Endodermal cell (in vitro differentiated cells): ENCODE measurements around the gene LMX1B. TPM values are rescaled to one million over a fixed set of nuclear protein-coding genes. Genes with fewer than 3 reads are reported as not detected.

ENCODE experiments used
- DNase-seq: peaks from one replicate; pipeline ENCODE4 v3.0.0-alpha.2; 2017
- H3K27ac ChIP-seq: 2 replicates; pipeline ENCODE4 v1.5.1; 2013; ENCODE audit warnings: mild to moderate bottlenecking, low read depth, low read length, moderate library complexity
- H3K27me3 ChIP-seq: 2 replicates; pipeline ENCODE4 v1.6.1; 2013; ENCODE audit warnings: mild to moderate bottlenecking, low read length, moderate library complexity; ENCODE audit not compliant: insufficient read depth, control insufficient read depth, poor library complexity, severe bottlenecking
- H3K36me3 ChIP-seq: 2 replicates; pipeline ENCODE4 v1.7.0; 2013; ENCODE audit warnings: mild to moderate bottlenecking, low read length, moderate library complexity; ENCODE audit not compliant: control insufficient read depth, insufficient read depth
- H3K4me1 ChIP-seq: one replicate; pipeline ENCODE4 v1.7.0; 2013; ENCODE audit warnings: low read length; ENCODE audit not compliant: control insufficient read depth, insufficient read depth
- H3K4me3 ChIP-seq: 2 replicates; pipeline ENCODE4 v1.5.1; 2013; ENCODE audit warnings: mild to moderate bottlenecking, low read length, moderate library complexity
- H3K9ac ChIP-seq: 2 replicates; pipeline ENCODE4 v1.6.1; 2013; ENCODE audit warnings: mild to moderate bottlenecking, low read length, moderate library complexity; ENCODE audit not compliant: poor library complexity, severe bottlenecking; ENCODE audit errors: extremely low read depth
- H3K9me3 ChIP-seq: 2 replicates; pipeline ENCODE4 v1.6.1; 2013; ENCODE audit warnings: mild to moderate bottlenecking, low read length, moderate library complexity; ENCODE audit not compliant: control insufficient read depth
- H3K27ac Mint-ChIP-seq: 2 replicates; pipeline ENCODE4 v1.8.0; 2020; ENCODE audit warnings: mixed read lengths
- H3K27me3 Mint-ChIP-seq: 2 replicates; pipeline ENCODE4 v1.8.0; 2021; ENCODE audit warnings: mild to moderate bottlenecking, mixed read lengths; ENCODE audit not compliant: insufficient read depth
- H3K36me3 Mint-ChIP-seq: 2 replicates; pipeline ENCODE4 v1.8.0; 2020; ENCODE audit warnings: low read depth, mixed read lengths
- H3K4me1 Mint-ChIP-seq: 2 replicates; pipeline ENCODE4 v1.8.0; 2020; ENCODE audit warnings: mixed read lengths
- H3K4me3 Mint-ChIP-seq: 2 replicates; pipeline ENCODE4 v1.8.0; 2020; ENCODE audit warnings: mild to moderate bottlenecking, moderate library complexity, mixed read lengths
- H3K9me3 Mint-ChIP-seq: 2 replicates; pipeline ENCODE4 v1.8.0; 2020; ENCODE audit warnings: mild to moderate bottlenecking, mixed read lengths
- WGBS, 2 experiments: methylation state at CpG; one replicate each; pipeline versions ENCODE4 v1.1.5 to v1.1.7; 2013; ENCODE audit warnings: missing lambda C conversion rate in 2 of 2, mixed read lengths in 1 of 2; ENCODE audit not compliant: insufficient coverage in 1 of 2, insufficient read length in 1 of 2; 5-methylcytosine and 5-hydroxymethylcytosine counted together
- total RNA-seq, 2 donors: library from RNA; stranded (reverse); fragmentation: NEBNext Ultra II Directional in 1 of 2; extraction: Animal tissue kit (Norgen Biotek cat#: 25700) in 1 of 2; gene quantifications; 2 replicates in 1 of 2; 3 replicates in 1 of 2; pipeline ENCODE4 v1.2.1, GENCODE V29; 2021
- TF ChIP-seq, protein P1 (sequence below): fragments of 200-600 bp; sonication (generic); conservative IDR thresholded peaks from 2 replicates; pipeline ENCODE4 v1.5.0; 2021; ENCODE audit warnings: antibody characterized with exemption, mild to moderate bottlenecking

Gene LMX1B
- total RNA-seq, 2 donors from 2014 or later: 11.1 to 11.4 TPM

DNA sequence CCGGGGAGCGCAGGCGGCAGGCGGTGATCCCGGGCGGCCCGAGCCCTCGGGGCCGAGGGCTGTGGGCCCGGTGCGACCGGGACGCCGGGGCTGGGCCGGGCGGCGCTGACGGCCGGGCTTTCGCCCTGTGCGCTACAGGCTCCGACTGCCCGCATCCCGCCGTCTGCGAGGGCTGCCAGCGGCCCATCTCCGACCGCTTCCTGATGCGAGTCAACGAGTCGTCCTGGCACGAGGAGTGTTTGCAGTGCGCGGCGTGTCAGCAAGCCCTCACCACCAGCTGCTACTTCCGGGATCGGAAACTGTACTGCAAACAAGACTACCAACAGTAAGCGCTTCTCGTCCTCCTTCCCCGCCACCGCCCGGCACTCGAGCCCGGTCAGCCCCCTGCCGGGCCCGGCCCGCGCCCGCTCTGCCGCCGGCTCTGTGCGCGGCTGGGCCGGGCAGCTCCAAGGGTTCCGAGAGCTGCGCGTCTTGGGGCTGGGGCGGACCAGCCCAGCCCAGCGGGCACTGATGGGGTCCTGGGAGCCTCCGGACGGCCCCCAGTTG lies 1.6 kb downstream of the LMX1B start:
- Histone ChIP-seq H3K9ac (no peak overlapping the region), H3K4me3 (peak overlapping the region; percentile 85), H3K36me3 (no peaks in the 10 kb centered on the region), H3K27me3 (peaks cover 92% of the 10 kb centered on the region), H3K27ac (no peak overlapping the region), H3K4me1 (peaks cover 17% of the 10 kb centered on the region), H3K9me3 (no peaks in the 10 kb centered on the region)
- peaks cover 85% of the 10 kb centered on the region for H3K27me3 Mint-ChIP-seq
- no peaks in the 10 kb centered on the region for H3K9me3 Mint-ChIP-seq
- H3K4me1 Mint-ChIP-seq: peaks cover 50% of the 10 kb centered on the region
- H3K4me3 Mint-ChIP-seq: peak overlapping the region; percentile 72
- 2% methylated on average over 17 to 62 of the region's 62 CpGs for WGBS, 2 experiments
- H3K27ac Mint-ChIP-seq: no peak overlapping the region
- H3K36me3 Mint-ChIP-seq: no peaks in the 10 kb centered on the region
- DNase-seq: peak; percentile 83
- TF ChIP-seq, protein P1, sequence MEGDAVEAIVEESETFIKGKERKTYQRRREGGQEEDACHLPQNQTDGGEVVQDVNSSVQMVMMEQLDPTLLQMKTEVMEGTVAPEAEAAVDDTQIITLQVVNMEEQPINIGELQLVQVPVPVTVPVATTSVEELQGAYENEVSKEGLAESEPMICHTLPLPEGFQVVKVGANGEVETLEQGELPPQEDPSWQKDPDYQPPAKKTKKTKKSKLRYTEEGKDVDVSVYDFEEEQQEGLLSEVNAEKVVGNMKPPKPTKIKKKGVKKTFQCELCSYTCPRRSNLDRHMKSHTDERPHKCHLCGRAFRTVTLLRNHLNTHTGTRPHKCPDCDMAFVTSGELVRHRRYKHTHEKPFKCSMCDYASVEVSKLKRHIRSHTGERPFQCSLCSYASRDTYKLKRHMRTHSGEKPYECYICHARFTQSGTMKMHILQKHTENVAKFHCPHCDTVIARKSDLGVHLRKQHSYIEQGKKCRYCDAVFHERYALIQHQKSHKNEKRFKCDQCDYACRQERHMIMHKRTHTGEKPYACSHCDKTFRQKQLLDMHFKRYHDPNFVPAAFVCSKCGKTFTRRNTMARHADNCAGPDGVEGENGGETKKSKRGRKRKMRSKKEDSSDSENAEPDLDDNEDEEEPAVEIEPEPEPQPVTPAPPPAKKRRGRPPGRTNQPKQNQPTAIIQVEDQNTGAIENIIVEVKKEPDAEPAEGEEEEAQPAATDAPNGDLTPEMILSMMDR: no peak

DNA sequence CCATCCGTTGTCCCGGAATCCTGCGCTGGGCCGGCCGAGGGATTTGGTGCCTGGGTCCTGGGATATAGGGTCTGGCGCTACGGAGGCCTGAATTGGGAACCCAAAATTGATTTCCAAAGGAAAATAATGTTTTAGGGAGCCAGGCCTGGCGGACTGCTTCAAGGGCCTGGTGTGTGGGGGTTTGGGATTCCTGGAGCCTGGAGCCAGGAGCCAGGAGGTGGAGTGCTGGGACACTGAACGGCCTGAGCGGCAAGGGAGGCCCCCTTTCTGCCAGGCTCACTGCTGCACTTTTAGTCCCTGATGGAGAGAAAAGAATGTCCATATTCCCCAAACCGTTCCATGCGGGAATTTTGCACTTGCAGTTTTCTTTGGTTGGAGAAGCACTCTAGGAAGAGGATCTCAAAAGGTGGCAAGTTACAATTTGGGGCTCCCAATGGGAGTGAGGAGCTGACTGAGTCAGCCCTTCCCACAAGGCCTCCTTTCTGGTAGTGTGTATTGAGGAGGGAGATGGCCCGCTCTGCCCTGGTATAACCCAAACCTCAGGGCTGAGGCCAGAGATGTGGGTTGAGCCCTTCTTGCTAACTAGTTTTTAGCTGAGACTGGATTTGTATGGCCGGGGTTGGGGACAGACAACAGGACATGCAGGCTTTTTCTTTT lies 2.2 kb downstream of the LMX1B start:
- peaks cover 12% of the 10 kb centered on the region for H3K4me1 ChIP-seq
- H3K36me3 ChIP-seq: no peaks in the 10 kb centered on the region
- Mint-ChIP-seq H3K9me3 (no peaks in the 10 kb centered on the region), H3K27me3 (peaks cover 85% of the 10 kb centered on the region), H3K4me3 (peak overlapping the region; percentile 72), H3K27ac (no peak overlapping the region), H3K4me1 (peaks cover 50% of the 10 kb centered on the region), H3K36me3 (peaks cover 4% of the 10 kb centered on the region)
- no peak overlapping the region for H3K27ac ChIP-seq
- DNase-seq: peak; percentile 78
- peaks cover 92% of the 10 kb centered on the region for H3K27me3 ChIP-seq
- TF ChIP-seq, protein P1: peak; percentile 59
- peak overlapping the region; percentile 85 for H3K4me3 ChIP-seq
- H3K9me3 ChIP-seq: no peaks in the 10 kb centered on the region
- no peak overlapping the region for H3K9ac ChIP-seq
- 14 to 24% methylated on average over 2 to 14 of the region's 14 CpGs for WGBS, 2 experiments

DNA sequence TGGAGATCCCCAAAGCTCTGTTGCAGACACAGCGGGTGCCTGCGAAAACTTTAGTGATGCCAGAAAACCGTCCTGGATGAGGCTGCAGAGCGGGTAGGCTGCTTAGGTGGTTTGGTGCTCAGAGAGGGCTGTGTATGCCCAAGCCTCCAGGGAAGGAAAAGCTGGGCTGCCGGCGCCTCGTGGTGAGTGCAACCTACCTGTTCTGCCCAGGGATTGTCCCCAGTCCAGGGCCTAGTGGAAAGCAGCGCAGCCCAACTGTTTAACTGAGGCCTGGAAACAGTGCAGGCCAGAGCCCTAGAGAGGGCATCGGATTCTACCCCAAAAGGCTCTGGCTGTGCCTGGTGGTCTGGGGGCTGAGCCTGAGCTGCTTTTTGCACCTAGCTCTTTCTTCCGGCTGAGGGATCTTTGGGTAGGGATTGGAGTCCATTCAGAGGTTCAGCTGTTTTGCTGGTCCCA lies 2.8 kb downstream of the LMX1B start:
- Mint-ChIP-seq H3K4me3 (peak overlapping the region; percentile 72), H3K27ac (no peak overlapping the region)

More for the DNA sequence above, 2.8 kb downstream of the LMX1B start:
- Histone ChIP-seq H3K4me1 (peaks cover 7% of the 10 kb centered on the region), H3K27me3 (peaks cover 92% of the 10 kb centered on the region), H3K4me3 (peak overlapping the region; percentile 85), H3K36me3 (no peaks in the 10 kb centered on the region), H3K9me3 (no peaks in the 10 kb centered on the region), H3K9ac (no peak overlapping the region), H3K27ac (no peak overlapping the region)
- Mint-ChIP-seq H3K27me3 (peaks cover 85% of the 10 kb centered on the region), H3K9me3 (no peaks in the 10 kb centered on the region), H3K4me1 (peaks cover 50% of the 10 kb centered on the region), H3K36me3 (peaks cover 4% of the 10 kb centered on the region)
- DNase-seq: no peak
- WGBS, 2 experiments: 53 to 56% methylated on average over 4 to 10 of the region's 10 CpGs
- TF ChIP-seq, protein P1: no peak
